ENCODE results near the gene COL28A1.

DNA sequence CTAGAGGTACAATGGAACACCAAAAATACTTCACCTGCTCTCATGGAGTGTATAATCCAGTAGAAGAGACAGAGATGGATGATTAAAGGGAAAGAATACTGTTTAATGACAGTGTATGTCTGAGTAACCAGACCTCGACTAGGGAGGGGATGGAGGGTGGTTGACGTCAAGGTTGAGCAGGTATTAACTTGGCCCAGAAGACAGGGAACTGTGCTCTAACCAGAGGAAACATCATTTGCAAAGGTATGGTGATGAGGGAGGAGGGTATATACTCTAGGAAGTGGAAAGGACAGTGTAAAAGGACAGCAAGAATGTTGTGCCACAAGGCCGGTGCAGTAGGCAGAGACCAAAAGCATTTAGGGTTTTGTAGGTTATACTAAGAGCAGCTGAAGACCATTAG, 33.9 kb upstream of the COL28A1 start:
- TF ChIP-seq TAF1 (IDR thresholded peaks at IDR 0.05; ENCODE audit: borderline replicate concordance, insufficient read depth, low read length) (no peak), POLR2AphosphoS5 (IDR thresholded peaks at IDR 0.05; ENCODE audit: low read depth, low read length) (no peak), SIN3A (IDR thresholded peaks at IDR 0.05; ENCODE audit: borderline replicate concordance, insufficient read depth, low read length) (no peak)
- TF ChIP-seq, protein P1, sequence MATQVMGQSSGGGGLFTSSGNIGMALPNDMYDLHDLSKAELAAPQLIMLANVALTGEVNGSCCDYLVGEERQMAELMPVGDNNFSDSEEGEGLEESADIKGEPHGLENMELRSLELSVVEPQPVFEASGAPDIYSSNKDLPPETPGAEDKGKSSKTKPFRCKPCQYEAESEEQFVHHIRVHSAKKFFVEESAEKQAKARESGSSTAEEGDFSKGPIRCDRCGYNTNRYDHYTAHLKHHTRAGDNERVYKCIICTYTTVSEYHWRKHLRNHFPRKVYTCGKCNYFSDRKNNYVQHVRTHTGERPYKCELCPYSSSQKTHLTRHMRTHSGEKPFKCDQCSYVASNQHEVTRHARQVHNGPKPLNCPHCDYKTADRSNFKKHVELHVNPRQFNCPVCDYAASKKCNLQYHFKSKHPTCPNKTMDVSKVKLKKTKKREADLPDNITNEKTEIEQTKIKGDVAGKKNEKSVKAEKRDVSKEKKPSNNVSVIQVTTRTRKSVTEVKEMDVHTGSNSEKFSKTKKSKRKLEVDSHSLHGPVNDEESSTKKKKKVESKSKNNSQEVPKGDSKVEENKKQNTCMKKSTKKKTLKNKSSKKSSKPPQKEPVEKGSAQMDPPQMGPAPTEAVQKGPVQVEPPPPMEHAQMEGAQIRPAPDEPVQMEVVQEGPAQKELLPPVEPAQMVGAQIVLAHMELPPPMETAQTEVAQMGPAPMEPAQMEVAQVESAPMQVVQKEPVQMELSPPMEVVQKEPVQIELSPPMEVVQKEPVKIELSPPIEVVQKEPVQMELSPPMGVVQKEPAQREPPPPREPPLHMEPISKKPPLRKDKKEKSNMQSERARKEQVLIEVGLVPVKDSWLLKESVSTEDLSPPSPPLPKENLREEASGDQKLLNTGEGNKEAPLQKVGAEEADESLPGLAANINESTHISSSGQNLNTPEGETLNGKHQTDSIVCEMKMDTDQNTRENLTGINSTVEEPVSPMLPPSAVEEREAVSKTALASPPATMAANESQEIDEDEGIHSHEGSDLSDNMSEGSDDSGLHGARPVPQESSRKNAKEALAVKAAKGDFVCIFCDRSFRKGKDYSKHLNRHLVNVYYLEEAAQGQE (IDR thresholded peaks at IDR 0.05; ENCODE audit: insufficient read depth in 1 of 2, low read depth in 2 of 2, low read length in 2 of 2), result no peak

Data from PFSK-1 (cell line).